HepG2 (cell line): ENCODE measurements around the gene KSR1. TPM values are rescaled to one million over a fixed set of nuclear protein-coding genes. Genes with fewer than 3 reads are reported as not detected.

Experiments
- ATAC-seq: fragments of 200-7000 bp; cut with Tn5 transposase; 3 replicates; pipeline ENCODE4 v1.9.1; 2020; ENCODE audit warnings: mild to moderate bottlenecking, moderate library complexity
- BruUV-seq: library from RNA; stranded (reverse); fragments of 400-500 nt; replicated peaks from 2 replicates; lab custom pipeline; 2021; lab: Mats Ljungman, UMichigan
- CTCF ChIA-PET: fragments of 300-600 bp; formaldehyde crosslinking; extraction: SDS; loops from one replicate; lab custom pipeline; 2021; ENCODE audit warnings: low total read pairs, inconsistent platforms, low intra/inter-chr PET ratio; lab: Yijun Ruan, JAX
- POLR2A ChIA-PET: fragments of 350-600 bp; sonication (Branson Sonifier 250); formaldehyde crosslinking; loops from one replicate; lab custom pipeline; 2020; ENCODE audit warnings: antibody characterized with exemption, inconsistent platforms; lab: Yijun Ruan, JAX
- DNase-seq: peaks from one replicate; pipeline ENCODE4 v3.0.0-alpha.2; 2015; ENCODE audit warnings: low spot score
- FAIRE-seq: peaks from 3 replicates; lab custom pipeline; 2011; peaks lifted over from hg19 to GRCh38; lab: Jason Lieb, UNC
- H2AFZ ChIP-seq: one replicate; pipeline ENCODE4 v1.6.1; 2011; ENCODE audit warnings: low read length, inconsistent platforms
- H3K27ac ChIP-seq: fragments of 300-600 bp; 3 replicates; pipeline ENCODE4 v1.8.0; 2011; ENCODE audit warnings: mixed run types, mild to moderate bottlenecking, mixed read lengths, low read length, inconsistent platforms; ENCODE audit not compliant: insufficient read depth; ENCODE audit errors: extremely low read length
- H3K27me3 ChIP-seq, 2 experiments: fragments of 200-600 bp in 1 of 2; 2 replicates in 1 of 2; 3 replicates in 1 of 2; pipeline versions ENCODE4 v1.6.0 to v1.8.0; 2011; ENCODE audit warnings: low read length in 2 of 2, mild to moderate bottlenecking in 2 of 2, moderate library complexity in 2 of 2, inconsistent platforms in 1 of 2; ENCODE audit not compliant: insufficient read depth in 2 of 2, control insufficient read depth in 1 of 2
- H3K36me3 ChIP-seq, 2 experiments: fragments of 200-600 bp in 1 of 2; replicated peaks in 1 of 2; 2 replicates in 1 of 2; 3 replicates in 1 of 2; pipeline versions ENCODE4 v1.5.1 to v1.8.0; 2011; ENCODE audit warnings: low read length in 2 of 2, inconsistent platforms in 1 of 2; ENCODE audit not compliant: insufficient read depth in 2 of 2, control insufficient read depth in 1 of 2
- H3K4me1 ChIP-seq: 2 replicates; pipeline ENCODE4 v1.5.1; 2012; ENCODE audit warnings: low read length, inconsistent platforms; ENCODE audit not compliant: insufficient read depth
- H3K4me2 ChIP-seq: 2 replicates; pipeline ENCODE4 v1.6.0; 2011; ENCODE audit warnings: low read depth, low read length, inconsistent platforms
- H3K4me3 ChIP-seq, 3 experiments: fragments of 200-600 bp in 1 of 3; sonication (generic), shearing (Covaris generic) in 1 of 3; replicated peaks in 1 of 3; 2 replicates each; pipeline ENCODE4 v1.5.1; 2011 to 2016; ENCODE audit warnings: low read length in 3 of 3, inconsistent platforms in 2 of 3, low read depth in 2 of 3, mild to moderate bottlenecking in 2 of 3, control low read depth in 1 of 3, mixed read lengths in 1 of 3; ENCODE audit not compliant: insufficient read depth in 1 of 3
- H3K79me2 ChIP-seq: one replicate; pipeline ENCODE4 v1.6.1; 2011; ENCODE audit warnings: low read length, inconsistent platforms; ENCODE audit not compliant: insufficient read depth
- H3K9ac ChIP-seq: 2 replicates; pipeline ENCODE4 v1.6.0; 2011; ENCODE audit warnings: mild to moderate bottlenecking, low read depth, low read length, inconsistent platforms; ENCODE audit not compliant: insufficient read depth
- H3K9me3 ChIP-seq: 2 replicates; pipeline ENCODE4 v1.5.1; 2012; ENCODE audit warnings: mild to moderate bottlenecking, low read length
- H4K20me1 ChIP-seq: 2 replicates; pipeline ENCODE4 v1.6.0; 2011; ENCODE audit warnings: inconsistent platforms, mild to moderate bottlenecking, low read length, moderate library complexity; ENCODE audit not compliant: insufficient read depth
- ELF1 ChIP-seq: sonication (generic); formaldehyde crosslinking; IDR thresholded peaks from 2 replicates; pipeline ENCODE4 v1.4.0; 2020; ENCODE audit warnings: missing genetic modification reagents
- HDAC1 ChIP-seq: sonication (generic); formaldehyde crosslinking; IDR thresholded peaks from 2 replicates; pipeline ENCODE4 v1.5.1; 2020; ENCODE audit warnings: mild to moderate bottlenecking, missing genetic modification reagents
- KDM3A ChIP-seq: IDR thresholded peaks from 2 replicates; pipeline ENCODE4 v1.6.1; 2018; ENCODE audit warnings: low read depth, missing compliant biosample characterization
- MEIS1 ChIP-seq: sonication (generic); formaldehyde crosslinking; IDR thresholded peaks from 2 replicates; pipeline ENCODE4 v1.9.0; 2021; ENCODE audit warnings: mild to moderate bottlenecking, missing genetic modification reagents, moderate library complexity, borderline replicate concordance
- NCOR1 ChIP-seq: fragments of 200-600 bp; sonication (generic); IDR thresholded peaks from 2 replicates; pipeline ENCODE4 v1.7.0; 2017; ENCODE audit warnings: antibody characterized with exemption, low read length, borderline replicate concordance
- ZNF30 ChIP-seq: sonication (generic); formaldehyde crosslinking; IDR thresholded peaks from 2 replicates; pipeline ENCODE4 v1.5.0; 2020; ENCODE audit warnings: mild to moderate bottlenecking, missing genetic modification reagents
- WGBS: methylation state at CpG from one replicate; pipeline ENCODE4 v1.1.6; 2017; ENCODE audit warnings: low lambda C conversion rate; 5-methylcytosine and 5-hydroxymethylcytosine counted together
- in situ Hi-C: cut with HindIII; loops from 2 replicates; pipeline ENCODE4 v1.10.0; 2017; ENCODE audit warnings: low pct_unique_long_range_greater_than_20kb; ENCODE audit not compliant: extremely low pct_ligation_motif_present
- intact Hi-C: fragments of 100-400 bp; cut with micrococcal nuclease; formaldehyde crosslinking; loops from one replicate; pipeline ENCODE4 v1.10.0; 2022; ENCODE audit not compliant: unreplicated experiment
- polyA plus RNA-seq, 8 experiments: library from polyadenylated mRNA; depleted of rRNA in 3 of 8; stranded (reverse) in 7 of 8; unstranded in 1 of 8; fragments of >200 nt; fragmentation: Illumina TruSeq in 4 of 8; extraction: Trizol in 4 of 8; gene quantifications; 2 replicates each; pipeline versions ENCODE4 v1.2.1 to v1.2.3, GENCODE V29; 2011 to 2016; ENCODE audit warnings: low read depth in 4 of 8, missing spikeins in 1 of 8, mixed read lengths in 1 of 8; ENCODE audit not compliant: insufficient read depth in 1 of 8
- total RNA-seq, 5 experiments: library from RNA; depleted of rRNA; stranded (reverse); fragments of >200 nt; fragmentation: Illumina TruSeq; extraction: Trizol; gene quantifications; 2 replicates each; pipeline ENCODE4 v1.2.3, GENCODE V29; 2016; ENCODE audit warnings: low read depth in 1 of 5
- TF ChIP-seq, protein P1 (sequence below): sonication (generic); formaldehyde crosslinking; IDR thresholded peaks from 2 replicates; pipeline ENCODE4 v1.4.0; 2020; ENCODE audit warnings: missing genetic modification reagents

The KSR1 gene
- total and polyA plus RNA-seq, 2 of the 13 experiments (the other 11 are each of a cell fraction or from before 2014, with no cell fraction given): 10.1 to 16.6 TPM

DNA sequence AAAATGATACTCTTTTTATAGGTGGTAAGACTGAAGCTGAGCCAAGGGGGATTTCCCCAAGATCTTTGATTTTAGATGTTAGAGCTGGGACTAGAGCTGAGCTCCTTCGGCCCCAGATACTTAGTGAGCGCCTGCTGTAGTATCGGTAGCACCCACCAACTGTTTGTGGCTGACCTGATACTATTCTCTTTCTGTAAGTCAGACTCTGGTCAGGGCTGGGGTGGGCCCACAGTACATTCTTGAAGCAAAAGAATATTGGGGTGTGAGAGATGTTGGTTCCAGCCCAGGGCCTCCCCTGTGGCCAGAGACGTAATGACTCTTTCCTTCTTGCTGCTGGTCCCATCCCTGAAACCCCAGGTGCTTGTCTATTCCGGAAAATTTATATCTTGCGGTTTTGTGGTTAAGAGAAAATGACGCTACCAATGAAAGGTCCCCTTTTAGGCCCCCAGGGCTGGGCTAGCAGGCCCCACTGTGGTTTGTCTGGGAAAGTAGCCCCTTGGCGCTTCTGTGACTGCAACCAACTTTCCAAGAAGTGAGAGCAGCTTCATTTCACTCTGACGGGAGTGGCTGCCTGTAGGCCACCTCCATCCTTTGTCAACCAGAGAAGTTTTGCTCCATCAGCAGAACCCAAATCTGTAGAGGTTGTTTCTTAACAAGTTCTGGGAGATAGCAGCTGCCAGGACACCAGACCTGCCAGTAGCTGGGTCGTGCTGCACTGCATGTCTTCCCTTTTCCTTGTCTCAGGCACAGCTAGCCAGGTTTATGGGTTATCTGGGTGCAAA lies 88.3 kb downstream of the KSR1 start:
- no peaks in the 10 kb centered on the region for H3K36me3 ChIP-seq
- WGBS: 99% methylated on average over 10 of the region's 10 CpGs
- peaks cover 4% of the 10 kb centered on the region; the same call in 1 of the 2 replicates for H4K20me1 ChIP-seq
- H3K27ac ChIP-seq: no peak overlapping the region
- no peak overlapping the region for H3K9ac ChIP-seq
- H3K4me1 ChIP-seq: peaks cover 70% of the 10 kb centered on the region
- POLR2A ChIA-PET: interaction anchor here (1.0 to 2.6 kb wide), 2 partner anchors 12 to 48 kb away, joined by 3 to 12 read pairs; no protein-coding TSS in a partner anchor
- H3K27me3 ChIP-seq: no peaks in the 10 kb centered on the region
- ATAC-seq (no peak), DNase-seq (no peak), FAIRE-seq (no peak)
- H3K79me2 ChIP-seq: peaks cover 22% of the 10 kb centered on the region
- H2AFZ ChIP-seq: no peak overlapping the region
- in situ Hi-C loops (no loop called here), intact Hi-C loops (no loop called here)
- CTCF ChIA-PET: no interaction called here
- no peak overlapping the region for H3K4me2 ChIP-seq
- no peaks in the 10 kb centered on the region for H3K9me3 ChIP-seq
- H3K4me3 ChIP-seq: no peak overlapping the region
- no TSS peak for BruUV-seq
- TF ChIP-seq HDAC1 (CRISPR knock-in tag): no peak
- TF ChIP-seq ELF1 (CRISPR knock-in tag): no peak
- TF ChIP-seq, protein P1, sequence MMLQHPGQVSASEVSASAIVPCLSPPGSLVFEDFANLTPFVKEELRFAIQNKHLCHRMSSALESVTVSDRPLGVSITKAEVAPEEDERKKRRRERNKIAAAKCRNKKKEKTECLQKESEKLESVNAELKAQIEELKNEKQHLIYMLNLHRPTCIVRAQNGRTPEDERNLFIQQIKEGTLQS (CRISPR knock-in tag): no peak
- TF ChIP-seq NCOR1: no peak
- no peak for TF ChIP-seq KDM3A (CRISPR knock-in tag)
- no peak for TF ChIP-seq ZNF30 (CRISPR knock-in tag)
- TF ChIP-seq MEIS1 (CRISPR knock-in tag): no peak
